Smooth muscle cell (in vitro differentiated cells): Measurements from ENCODE around the gene C1orf105. TPM values are rescaled to one million over a fixed set of nuclear protein-coding genes. Genes with fewer than 3 reads are reported as not detected.
A peak's percentile ranks its signal among the peaks of the same experiment; 100 is the strongest.
"Not testable (repeated sequence)": the region's sequence is repeated elsewhere in the genome, so short reads cannot be mapped to it uniquely, and the experiment has no call there.

Experiments used
- DNase-seq: peaks from one replicate; lab custom pipeline; 2025; ENCODE audit not compliant: unreplicated experiment; lab: John Stamatoyannopoulos, UW
- H2AFZ ChIP-seq: fragments of 200-600 bp; sonication (generic); 2 replicates; pipeline ENCODE4 v1.6.0; 2016; ENCODE audit warnings: antibody characterized with exemption, low read depth, mild to moderate bottlenecking
- H3F3A ChIP-seq: fragments of 200-600 bp; sonication (generic); 2 replicates; pipeline ENCODE4 v1.6.0; 2017; ENCODE audit warnings: antibody characterized with exemption, low read depth
- H3K27ac ChIP-seq: fragments of 200-600 bp; sonication (generic); 2 replicates; pipeline ENCODE4 v1.5.1; 2016; ENCODE audit warnings: low read depth, mild to moderate bottlenecking
- H3K27me3 ChIP-seq: fragments of 200-600 bp; sonication (generic); 2 replicates; pipeline ENCODE4 v1.6.1; 2016; ENCODE audit warnings: low read depth, mild to moderate bottlenecking
- H3K36me3 ChIP-seq: fragments of 200-600 bp; sonication (generic); 2 replicates; pipeline ENCODE4 v1.5.1; 2016; ENCODE audit warnings: low read depth
- H3K4me1 ChIP-seq: fragments of 200-600 bp; sonication (generic); 2 replicates; pipeline ENCODE4 v1.5.1; 2016; ENCODE audit warnings: low read depth
- H3K4me2 ChIP-seq: fragments of 200-600 bp; sonication (generic); 2 replicates; pipeline ENCODE4 v1.6.0; 2016; ENCODE audit warnings: mild to moderate bottlenecking
- H3K4me3 ChIP-seq: fragments of 200-600 bp; sonication (generic); 2 replicates; pipeline ENCODE4 v1.5.1; 2016; ENCODE audit warnings: mild to moderate bottlenecking
- H3K79me2 ChIP-seq: fragments of 200-600 bp; sonication (generic); 2 replicates; pipeline ENCODE4 v1.6.0; 2016; ENCODE audit warnings: low read depth, mild to moderate bottlenecking
- H3K9ac ChIP-seq: fragments of 200-600 bp; sonication (generic); 2 replicates; pipeline ENCODE4 v1.6.0; 2016; ENCODE audit warnings: low read depth
- H3K9me3 ChIP-seq: fragments of 200-600 bp; sonication (generic); replicated peaks from 2 replicates; pipeline ENCODE4 v1.5.1; 2016; ENCODE audit warnings: low read depth
- H4K20me1 ChIP-seq: fragments of 200-600 bp; sonication (generic); 2 replicates; pipeline ENCODE4 v1.6.0; 2016; ENCODE audit warnings: low read depth
- CTCF ChIP-seq: fragments of 200-600 bp; sonication (generic); IDR thresholded peaks from 2 replicates; pipeline ENCODE4 v1.5.1; 2017; ENCODE audit warnings: borderline replicate concordance, mild to moderate bottlenecking, antibody characterized with exemption; ENCODE audit not compliant: insufficient read depth, poor library complexity, severe bottlenecking
- WGBS: methylation state at CpG from one replicate; pipeline ENCODE4 v1.1.7; 2016; ENCODE audit warnings: low lambda C conversion rate; 5-methylcytosine and 5-hydroxymethylcytosine counted together
- polyA plus RNA-seq: library from polyadenylated mRNA; unstranded; fragments of >200 nt; fragmentation: Nextera tagmentation; extraction: Ambion mirVana; gene quantifications from 2 replicates; pipeline ENCODE4 v1.2.1, GENCODE V29; 2016
- total RNA-seq: library from RNA; depleted of rRNA; stranded (reverse); fragments of >200 nt; gene quantifications from 2 replicates; pipeline ENCODE4 v1.2.3, GENCODE V29; 2014

Gene C1orf105
- total and polyA plus RNA-seq, 2 experiments from 2014 or later = not detected

- no peaks in the 10 kb centered on the region for H3K36me3 ChIP-seq
- WGBS = 92% methylated on average over 2 of the region's 2 CpGs
- H3K9me3 ChIP-seq = no peaks in the 10 kb centered on the region
These were observed 73.7 kb downstream of the C1orf105 start for GRCh38 chr1:172494166-172494565.

GRCh38 chr1:172496127-172496526 is 75.6 kb downstream of the C1orf105 start:
- H3K36me3 ChIP-seq, H3K27ac ChIP-seq, H3K79me2 ChIP-seq, H3K4me2 ChIP-seq, H3K4me3 ChIP-seq, H3F3A ChIP-seq, DNase-seq, H3K9me3 ChIP-seq, H3K27me3 ChIP-seq, H3K9ac ChIP-seq, H2AFZ ChIP-seq, H4K20me1 ChIP-seq: not testable (repeated sequence)
- 44% methylated on average over 5 of the region's 5 CpGs for WGBS
- H3K4me1 ChIP-seq = peaks cover 20% of the 10 kb centered on the region

More at GRCh38 chr1:172494166-172494565, 73.7 kb downstream of the C1orf105 start:
- Histone ChIP-seq H3K4me2 (no peak overlapping the region), H3F3A (no peaks in the 10 kb centered on the region), H3K4me3 (no peak overlapping the region), H3K9ac (no peak overlapping the region), H3K27ac (no peak overlapping the region), H2AFZ (no peak overlapping the region), H3K4me1 (peaks cover 20% of the 10 kb centered on the region), H4K20me1 (no peaks in the 10 kb centered on the region), H3K79me2 (no peaks in the 10 kb centered on the region), H3K27me3 (no peaks in the 10 kb centered on the region)
- DNase-seq = no peak
- no peak for TF ChIP-seq CTCF

GRCh38 chr1:172496678-172497077 is 76.2 kb downstream of the C1orf105 start:
- H3K4me3 ChIP-seq = peak overlapping the region; percentile 1
- TF ChIP-seq CTCF = no peak
- H4K20me1 ChIP-seq = no peaks in the 10 kb centered on the region
- no peaks in the 10 kb centered on the region for H3K27me3 ChIP-seq
- no peak overlapping the region for H3K9ac ChIP-seq
- DNase-seq = no peak
- H2AFZ ChIP-seq = peak overlapping the region; percentile 40
- H3K79me2 ChIP-seq = no peaks in the 10 kb centered on the region
- peak overlapping the region; percentile 21 for H3K27ac ChIP-seq
- H3F3A ChIP-seq = no peaks in the 10 kb centered on the region
- H3K4me1 ChIP-seq = peaks cover 20% of the 10 kb centered on the region
- H3K4me2 ChIP-seq = peak overlapping the region; percentile 46
- no peaks in the 10 kb centered on the region for H3K36me3 ChIP-seq
- H3K9me3 ChIP-seq = no peaks in the 10 kb centered on the region
- WGBS = 0% methylated on average over 1 of the region's 1 CpG

GRCh38 chr1:172497230-172497629 is 76.7 kb downstream of the C1orf105 start:
- DNase-seq = no peak

More at GRCh38 chr1:172497230-172497629, 76.7 kb downstream of the C1orf105 start:
- Histone ChIP-seq H3K4me2 (peak overlapping the region; percentile 46), H4K20me1 (no peaks in the 10 kb centered on the region), H3K4me1 (peaks cover 20% of the 10 kb centered on the region), H3K4me3 (peak overlapping the region; percentile 1), H3K9ac (no peak overlapping the region), H3K79me2 (no peaks in the 10 kb centered on the region), H3K36me3 (no peaks in the 10 kb centered on the region), H2AFZ (peak overlapping the region; percentile 40), H3K27me3 (no peaks in the 10 kb centered on the region), H3K27ac (peak overlapping the region; percentile 21), H3K9me3 (no peaks in the 10 kb centered on the region), H3F3A (no peaks in the 10 kb centered on the region)
- WGBS = 11% methylated on average over 5 of the region's 5 CpGs
- no peak for TF ChIP-seq CTCF
